Stimulated activated CD8-positive, alpha-beta memory T cell treated with anti-CD3 and anti-CD28 coated beads, Interleukin-7, amount 100 ng/mL, for 4 hours (primary cell): ENCODE results near the gene MARCHF4.

Source experiments
- DNase-seq, 2 donors: peaks; one replicate each; pipeline ENCODE4 v3.0.0-alpha.2; 2020; ENCODE audit warnings: low read depth in 2 of 2

The MARCHF4 gene

GRCh38 chr2:216350214-216350791 lies 22.0 kb downstream of the MARCHF4 start:
- DNase-seq: peak; percentile 29 to 32

DNA sequence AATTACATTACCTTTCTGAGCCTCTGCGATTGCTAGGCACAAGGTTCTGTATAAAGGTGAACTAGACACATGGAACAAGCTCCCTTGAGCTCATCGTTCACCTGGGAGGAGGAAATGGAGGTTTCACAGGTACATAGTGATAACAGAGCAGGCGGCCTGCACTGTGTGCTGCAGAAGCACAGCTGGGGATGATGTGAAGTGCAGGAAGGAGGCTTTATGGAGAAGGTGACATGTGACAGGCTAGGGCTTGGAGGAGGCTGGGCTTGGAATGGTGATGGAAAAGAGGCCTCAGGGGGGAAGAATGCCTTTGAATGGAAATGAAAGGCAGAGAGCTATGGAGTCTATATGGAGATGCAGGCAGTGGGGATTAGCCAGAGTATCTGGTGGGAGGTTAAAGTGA lies 22.9 kb downstream of the MARCHF4 start:
- no peak for DNase-seq

GRCh38 chr2:216348756-216349308 lies 23.5 kb downstream of the MARCHF4 start:
- DNase-seq: no peak

GRCh38 chr2:216346781-216347180 lies 25.5 kb downstream of the MARCHF4 start:
- peak in 1 of 2 donors; percentile 6 for DNase-seq

DNA sequence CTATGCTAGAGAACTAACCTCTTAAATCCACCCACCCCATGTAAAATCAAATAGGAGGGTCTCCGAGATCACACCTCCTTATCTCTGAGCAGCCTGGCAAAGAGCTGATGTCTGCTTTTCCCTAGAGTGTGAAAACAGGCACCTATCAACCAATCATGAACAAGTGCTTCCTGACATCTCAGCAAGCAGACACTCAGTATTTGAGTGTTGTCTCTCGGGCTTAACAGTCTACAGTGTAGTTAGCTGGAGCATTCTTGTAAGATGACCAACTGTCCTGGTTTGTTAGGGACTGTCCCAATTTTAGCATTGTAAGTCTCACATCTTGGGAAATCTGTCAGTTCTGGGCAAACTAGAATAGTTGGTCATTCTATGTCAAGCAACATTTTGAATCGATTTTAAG lies 26.4 kb downstream of the MARCHF4 start:
- DNase-seq: no peak

DNA sequence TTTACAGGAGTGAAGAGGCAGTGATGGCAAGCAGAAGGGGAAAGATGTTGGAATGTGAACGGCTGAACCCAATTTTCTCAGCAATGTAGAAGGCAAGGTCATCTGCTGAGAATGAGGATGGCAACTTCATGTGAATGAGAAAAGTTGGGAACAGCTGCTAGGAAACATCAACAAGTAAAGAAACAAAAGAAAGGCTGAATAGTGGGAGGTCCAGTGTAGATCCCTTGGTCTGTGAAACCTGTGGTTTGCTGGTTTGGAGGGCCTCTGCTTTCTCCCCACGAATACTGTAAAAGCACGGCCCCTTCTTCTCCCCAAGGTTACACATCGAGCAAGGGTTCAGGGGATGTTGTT lies 27.4 kb downstream of the MARCHF4 start:
- no peak for DNase-seq

DNA sequence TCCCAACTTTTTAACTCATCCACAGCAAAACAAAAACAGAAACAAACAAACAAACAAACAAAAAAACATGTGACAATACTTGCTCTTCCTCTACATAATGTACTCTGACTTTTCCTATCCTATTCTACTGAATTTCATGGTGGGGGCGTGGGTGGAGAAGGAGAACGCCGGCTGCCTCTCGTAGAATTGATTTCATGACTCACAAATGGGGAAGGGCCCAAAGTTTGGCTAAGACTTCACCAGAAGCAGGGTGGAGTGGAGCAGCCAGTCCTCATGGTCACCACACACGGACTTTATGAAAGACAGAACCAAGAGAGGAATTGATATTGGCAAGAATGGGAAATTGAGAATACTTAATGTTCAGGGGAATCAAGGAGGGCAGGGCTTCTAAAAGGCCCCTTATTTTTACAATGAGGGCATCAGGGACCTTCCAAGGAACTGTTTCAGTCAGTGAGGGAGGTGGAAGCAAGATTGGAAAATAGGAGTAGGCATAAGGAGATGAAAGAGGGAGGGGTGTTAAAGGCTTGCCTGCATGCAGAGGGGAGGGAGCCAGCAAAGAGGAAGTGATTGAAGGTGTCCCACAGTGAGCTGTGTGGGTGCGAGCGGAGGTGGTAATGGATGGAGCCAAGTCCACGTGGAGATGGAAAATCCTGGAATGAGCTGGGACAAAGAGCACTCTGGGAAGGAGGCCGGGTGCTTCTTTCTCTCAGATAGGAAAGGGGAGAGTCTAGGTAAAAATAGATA lies 27.9 kb downstream of the MARCHF4 start:
- no peak for DNase-seq

DNA sequence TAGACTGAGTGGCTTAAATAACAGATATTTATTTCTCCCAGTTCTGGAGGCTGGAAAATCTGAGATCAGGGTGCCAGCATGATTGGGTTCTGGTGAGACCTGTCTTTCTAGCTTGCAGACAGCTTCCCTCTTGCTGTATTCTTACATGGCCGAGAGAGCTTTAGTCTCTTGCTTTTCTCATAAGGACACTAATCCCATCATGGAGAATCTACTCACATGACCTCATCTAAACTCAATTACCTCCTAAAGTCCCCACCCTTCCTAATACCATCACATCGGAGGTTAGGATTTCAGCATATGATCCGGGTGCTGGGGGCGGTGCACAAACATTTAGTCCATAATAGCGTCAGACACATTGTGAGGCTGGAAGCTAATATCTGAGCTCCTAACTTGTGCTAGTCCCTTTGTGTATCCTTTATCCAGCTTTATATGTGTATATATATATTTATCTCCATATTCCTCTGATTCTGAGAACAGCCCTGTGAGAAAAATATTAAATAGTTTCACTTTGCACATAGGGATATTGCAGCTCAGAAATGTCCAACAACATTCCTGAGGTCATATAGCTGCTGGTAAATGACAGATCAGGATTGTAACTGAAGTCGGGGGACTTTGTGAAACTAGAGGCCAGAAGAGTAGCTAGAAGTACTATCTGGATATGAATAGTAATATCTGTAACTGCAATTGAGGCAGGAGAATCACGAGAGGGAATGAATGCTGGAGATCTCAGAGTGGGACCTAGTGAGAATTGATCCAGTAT lies 28.9 kb downstream of the MARCHF4 start:
- no peak for DNase-seq

- DNase-seq: no peak
Measured at GRCh38 chr2:216341121-216341520, 31.2 kb downstream of the MARCHF4 start.

GRCh38 chr2:216340280-216340631 lies 32.0 kb downstream of the MARCHF4 start:
- no peak for DNase-seq

GRCh38 chr2:216339456-216340279 lies 32.6 kb downstream of the MARCHF4 start:
- no peak for DNase-seq

GRCh38 chr2:216335252-216335651 lies 37.0 kb downstream of the MARCHF4 start:
- DNase-seq: no peak

DNA sequence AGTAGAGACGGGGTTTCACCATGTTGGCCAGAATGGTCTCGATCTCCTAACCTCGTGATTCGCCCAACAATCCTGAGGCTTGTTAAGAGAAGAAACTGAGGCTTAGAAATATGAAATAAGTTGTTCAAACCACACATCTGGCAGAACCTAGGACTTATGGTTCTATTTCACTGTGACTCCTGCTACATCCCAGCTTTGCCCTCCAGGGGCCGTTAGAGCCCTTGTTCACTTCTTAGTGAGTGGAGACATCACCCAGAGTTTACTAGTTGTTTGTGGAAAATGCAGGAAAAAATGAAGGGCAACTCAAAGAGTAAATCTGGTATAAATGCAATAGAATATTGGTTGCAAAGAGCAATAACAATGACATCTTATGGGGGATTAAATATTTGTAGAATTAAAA lies 43.9 kb downstream of the MARCHF4 start:
- no peak for DNase-seq

DNA sequence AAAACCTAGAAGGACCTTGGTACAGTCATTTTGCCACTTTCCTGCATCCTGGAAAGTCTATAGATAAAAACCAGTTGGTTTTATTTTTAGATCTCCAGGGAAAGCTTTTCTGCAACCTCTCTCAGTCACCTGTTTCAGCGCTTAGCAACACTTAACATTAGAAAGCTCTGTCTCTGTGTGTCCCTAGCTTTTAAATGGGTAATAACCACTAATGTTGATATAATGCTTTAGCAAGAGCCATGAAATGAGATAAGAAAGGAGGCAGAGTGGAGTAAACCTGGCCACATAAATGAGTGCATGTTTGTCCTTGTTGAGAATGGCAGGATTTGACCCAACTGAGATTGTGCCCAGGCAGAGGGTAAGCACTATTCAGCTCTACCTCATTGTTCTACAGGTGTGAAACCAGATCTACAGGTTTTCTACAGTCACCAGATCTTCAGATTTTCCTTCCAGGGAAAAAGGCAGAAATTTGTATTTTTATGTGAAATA lies 44.8 kb downstream of the MARCHF4 start:
- no peak for DNase-seq
